HUES48 (cell line): ENCODE measurements around the gene IL1RAP.

Experiments used
- H3K27ac ChIP-seq: one replicate; pipeline ENCODE4 v1.7.0; 2013; ENCODE audit warnings: low read depth, low read length, inconsistent platforms
- H3K27me3 ChIP-seq: 2 replicates; pipeline ENCODE4 v1.6.1; 2013; ENCODE audit warnings: mild to moderate bottlenecking, low read length; ENCODE audit not compliant: control insufficient read depth, insufficient read depth
- H3K36me3 ChIP-seq: 2 replicates; pipeline ENCODE4 v1.6.1; 2013; ENCODE audit warnings: low read length; ENCODE audit not compliant: control insufficient read depth, insufficient read depth
- H3K4me1 ChIP-seq: 2 replicates; pipeline ENCODE4 v1.6.1; 2013; ENCODE audit warnings: mild to moderate bottlenecking, low read length; ENCODE audit not compliant: control insufficient read depth, insufficient read depth
- H3K4me3 ChIP-seq: 2 replicates; pipeline ENCODE4 v1.5.1; 2013; ENCODE audit warnings: mild to moderate bottlenecking, low read depth, low read length
- H3K9ac ChIP-seq: 2 replicates; pipeline ENCODE4 v1.6.1; 2013; ENCODE audit warnings: mild to moderate bottlenecking, low read depth, low read length, moderate library complexity
- H3K9me3 ChIP-seq: 2 replicates; pipeline ENCODE4 v1.6.1; 2013; ENCODE audit warnings: low read length; ENCODE audit not compliant: control insufficient read depth, insufficient read depth

The IL1RAP gene

GRCh38 chr3:190608850-190609589 is 95.1 kb downstream of the IL1RAP start:
- no peak overlapping the region for H3K4me3 ChIP-seq

GRCh38 chr3:190614226-190615059 is 100.6 kb downstream of the IL1RAP start:
- H3K9ac ChIP-seq, result no peak overlapping the region

More at GRCh38 chr3:190608850-190609589, 95.1 kb downstream of the IL1RAP start:
- H3K9ac ChIP-seq, result no peak overlapping the region
- H3K27ac ChIP-seq, result no peak overlapping the region
- H3K36me3 ChIP-seq, result no peaks in the 10 kb centered on the region; the same call in 1 of the 2 replicates
- H3K27me3 ChIP-seq, result no peaks in the 10 kb centered on the region
- no peaks in the 10 kb centered on the region for H3K9me3 ChIP-seq
- H3K4me1 ChIP-seq, result no peaks in the 10 kb centered on the region

DNA sequence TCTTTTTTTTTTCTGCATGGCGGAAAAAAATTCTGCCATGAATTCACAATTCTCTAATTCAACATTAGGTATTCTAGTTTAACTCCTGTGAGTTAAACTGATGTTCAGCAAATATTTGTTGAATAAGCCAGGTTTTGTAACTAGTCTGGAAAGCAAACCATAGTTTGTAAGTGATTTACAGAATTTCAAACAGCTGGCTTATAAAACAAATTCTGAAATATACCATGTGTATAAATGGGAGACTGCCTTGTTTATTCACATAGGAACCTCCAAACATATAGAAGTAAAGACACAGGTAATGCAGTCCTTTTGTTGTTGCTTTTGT is 101.1 kb downstream of the IL1RAP start:
- Histone ChIP-seq H3K4me3 (no peak overlapping the region), H3K9ac (no peak overlapping the region), H3K27ac (no peak overlapping the region), H3K9me3 (no peaks in the 10 kb centered on the region), H3K4me1 (no peaks in the 10 kb centered on the region), H3K27me3 (no peaks in the 10 kb centered on the region), H3K36me3 (no peaks in the 10 kb centered on the region)

More at GRCh38 chr3:190614226-190615059, 100.6 kb downstream of the IL1RAP start:
- Histone ChIP-seq H3K4me1 (no peaks in the 10 kb centered on the region), H3K27me3 (no peaks in the 10 kb centered on the region), H3K27ac (no peak overlapping the region), H3K4me3 (no peak overlapping the region), H3K36me3 (no peaks in the 10 kb centered on the region), H3K9me3 (no peaks in the 10 kb centered on the region)

- H3K27ac ChIP-seq, result no peak overlapping the region
Observed at GRCh38 chr3:190615607-190616006, 101.7 kb downstream of the IL1RAP start.

DNA sequence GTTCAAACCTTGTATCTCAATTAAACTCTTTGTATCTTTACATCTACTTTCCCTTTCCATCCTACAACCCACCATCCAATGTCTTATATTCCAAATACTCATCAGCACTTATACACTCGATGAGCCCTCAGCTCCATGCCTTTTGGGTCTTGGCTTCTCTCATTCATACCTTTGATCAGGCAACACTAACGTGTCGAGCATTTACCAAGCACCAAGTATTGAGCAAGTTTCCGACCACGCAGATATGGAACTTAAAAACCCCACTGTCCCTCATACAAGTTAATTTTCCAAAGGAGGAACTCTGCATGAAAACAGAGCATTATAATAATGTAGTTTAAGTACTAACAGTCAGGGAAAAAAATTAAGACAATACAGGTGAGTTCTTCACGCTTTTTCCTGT is 102.8 kb downstream of the IL1RAP start:
- H3K9me3 ChIP-seq, result no peaks in the 10 kb centered on the region

More at GRCh38 chr3:190615607-190616006, 101.7 kb downstream of the IL1RAP start:
- no peaks in the 10 kb centered on the region for H3K36me3 ChIP-seq
- no peak overlapping the region for H3K4me3 ChIP-seq
- H3K4me1 ChIP-seq, result no peaks in the 10 kb centered on the region
- no peak overlapping the region for H3K9ac ChIP-seq
- H3K27me3 ChIP-seq, result no peaks in the 10 kb centered on the region
- no peaks in the 10 kb centered on the region for H3K9me3 ChIP-seq

GRCh38 chr3:190617185-190617584 is 103.3 kb downstream of the IL1RAP start:
- no peaks in the 10 kb centered on the region for H3K36me3 ChIP-seq
- no peaks in the 10 kb centered on the region for H3K27me3 ChIP-seq
- no peak overlapping the region for H3K4me3 ChIP-seq
- H3K9me3 ChIP-seq, result no peaks in the 10 kb centered on the region
- H3K4me1 ChIP-seq, result no peaks in the 10 kb centered on the region
- no peak overlapping the region for H3K9ac ChIP-seq
- H3K27ac ChIP-seq, result no peak overlapping the region

More for the DNA sequence above, 102.8 kb downstream of the IL1RAP start:
- H3K27ac ChIP-seq, result no peak overlapping the region
- no peak overlapping the region for H3K9ac ChIP-seq
- H3K27me3 ChIP-seq, result no peaks in the 10 kb centered on the region
- H3K4me1 ChIP-seq, result no peaks in the 10 kb centered on the region
- no peak overlapping the region for H3K4me3 ChIP-seq
- no peaks in the 10 kb centered on the region for H3K36me3 ChIP-seq

DNA sequence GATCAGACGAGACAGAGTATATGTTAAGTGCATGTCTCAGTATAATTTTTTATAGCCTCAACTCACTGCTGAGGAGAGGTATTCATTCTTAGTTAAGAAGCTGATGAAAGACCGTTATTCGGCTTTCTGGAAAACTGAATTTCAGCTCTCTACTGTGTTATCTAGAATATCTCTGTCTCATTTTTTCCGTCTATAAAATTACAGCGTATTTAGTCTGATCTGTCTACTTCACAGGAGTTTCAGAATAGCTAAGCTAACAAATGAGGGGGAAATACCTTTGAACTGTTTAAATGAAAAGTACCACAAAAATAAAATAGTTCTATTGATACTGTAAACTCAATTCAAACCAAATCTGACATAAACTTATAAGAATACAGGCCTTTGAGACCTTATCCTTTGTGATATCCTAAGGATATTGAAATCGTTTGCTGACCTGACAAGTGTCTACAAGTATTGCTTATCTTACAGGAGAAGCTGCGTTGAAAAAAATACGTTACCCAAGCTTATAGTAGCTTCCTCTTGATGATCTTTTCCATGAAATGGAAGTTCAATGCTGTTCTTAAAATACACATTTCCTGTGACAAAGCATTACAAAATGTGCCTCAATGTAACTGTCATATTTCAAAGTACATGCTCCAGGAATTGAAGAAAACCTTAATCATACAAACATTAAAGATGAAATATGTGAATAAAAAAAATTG is 104.6 kb downstream of the IL1RAP start:
- no peak overlapping the region for H3K4me3 ChIP-seq
- no peaks in the 10 kb centered on the region for H3K27me3 ChIP-seq
- no peak overlapping the region for H3K27ac ChIP-seq
- H3K4me1 ChIP-seq, result no peaks in the 10 kb centered on the region
- no peak overlapping the region for H3K9ac ChIP-seq
- no peaks in the 10 kb centered on the region for H3K36me3 ChIP-seq
- H3K9me3 ChIP-seq, result no peaks in the 10 kb centered on the region

- H3K9me3 ChIP-seq, result no peaks in the 10 kb centered on the region
- no peaks in the 10 kb centered on the region for H3K4me1 ChIP-seq
- H3K9ac ChIP-seq, result no peak overlapping the region
- H3K36me3 ChIP-seq, result no peaks in the 10 kb centered on the region
- H3K27me3 ChIP-seq, result no peaks in the 10 kb centered on the region
- no peak overlapping the region for H3K27ac ChIP-seq
- no peak overlapping the region for H3K4me3 ChIP-seq
Observed at GRCh38 chr3:190619353-190619752, 105.5 kb downstream of the IL1RAP start.

DNA sequence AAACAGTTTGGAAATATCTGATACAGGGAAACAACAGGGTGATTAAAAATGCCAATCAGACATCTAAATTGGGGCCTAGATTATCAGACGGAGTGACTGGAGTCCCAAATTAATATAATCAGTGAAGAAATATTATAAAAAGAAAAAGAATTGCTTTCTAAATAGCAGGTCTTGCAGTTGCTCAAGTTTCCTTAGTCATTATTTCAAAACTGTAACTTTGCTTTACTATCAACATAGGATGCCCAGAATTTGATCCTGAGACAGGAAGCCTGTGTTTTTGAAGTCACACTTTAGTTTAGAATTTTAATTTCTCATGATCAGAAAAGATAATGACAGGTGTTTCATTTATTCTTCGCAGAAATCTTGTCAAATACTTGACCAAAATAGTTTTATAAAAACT is 105.9 kb downstream of the IL1RAP start:
- no peak overlapping the region for H3K4me3 ChIP-seq
- no peak overlapping the region for H3K27ac ChIP-seq
- no peaks in the 10 kb centered on the region for H3K36me3 ChIP-seq
- no peaks in the 10 kb centered on the region for H3K9me3 ChIP-seq
- no peaks in the 10 kb centered on the region for H3K27me3 ChIP-seq
- no peaks in the 10 kb centered on the region for H3K4me1 ChIP-seq
- no peak overlapping the region for H3K9ac ChIP-seq

DNA sequence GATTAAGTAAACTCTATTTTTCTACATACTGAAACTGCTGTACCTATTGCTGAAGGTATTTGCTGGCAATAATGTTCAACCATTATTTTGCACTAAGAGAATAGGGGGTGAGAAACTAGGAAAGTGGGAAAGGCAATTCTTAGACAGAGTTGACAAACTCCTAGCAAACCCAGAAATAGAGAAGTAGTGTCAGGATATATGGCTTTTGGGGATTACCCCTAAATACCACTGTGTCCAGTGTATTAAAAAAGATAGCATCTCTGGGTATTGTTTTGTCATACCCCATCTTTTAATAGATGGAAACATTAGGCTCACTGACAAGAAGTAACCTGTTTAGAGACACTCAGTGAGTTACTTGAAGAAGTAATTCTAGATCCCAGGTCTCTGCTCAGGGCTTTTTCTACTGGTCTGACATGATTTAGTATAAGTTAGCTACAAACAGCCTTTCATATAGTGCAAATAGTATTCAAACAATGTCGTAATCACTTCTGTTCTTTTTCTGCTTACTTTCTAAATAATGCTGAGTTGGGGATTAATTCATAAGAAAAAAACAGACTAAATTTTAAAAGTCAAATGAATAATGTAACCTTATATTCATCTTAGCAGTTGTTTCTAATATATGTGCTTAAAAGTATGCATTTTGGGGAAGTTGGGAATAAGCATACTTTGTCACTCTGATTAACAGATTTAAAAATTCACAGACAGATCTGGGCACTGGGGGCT is 107.2 kb downstream of the IL1RAP start:
- no peak overlapping the region for H3K27ac ChIP-seq
- no peak overlapping the region for H3K4me3 ChIP-seq

More for the DNA sequence above, 107.2 kb downstream of the IL1RAP start:
- H3K36me3 ChIP-seq, result no peaks in the 10 kb centered on the region
- no peaks in the 10 kb centered on the region for H3K4me1 ChIP-seq
- H3K9ac ChIP-seq, result no peak overlapping the region
- no peaks in the 10 kb centered on the region for H3K27me3 ChIP-seq
- H3K9me3 ChIP-seq, result no peaks in the 10 kb centered on the region
